Fibroblast of the aortic adventitia (primary cell): ENCODE measurements around the gene HSPG2. TPM values are rescaled to one million over a fixed set of nuclear protein-coding genes. Genes with fewer than 3 reads are reported as not detected.
A peak's percentile ranks its signal among the peaks of the same experiment; 100 is the strongest.
"Not testable (repeated sequence)": the region's sequence is repeated elsewhere in the genome, so short reads cannot be mapped to it uniquely, and the experiment has no call there.

ENCODE experiments used
- DNase-seq: peaks from one replicate; pipeline ENCODE4 v3.0.0-alpha.2; 2010; ENCODE audit warnings: low read depth
- H3K4me3 ChIP-seq: 2 replicates; pipeline ENCODE4 v1.5.1; 2011; ENCODE audit warnings: low read depth, mild to moderate bottlenecking, control low read depth, low read length, moderate library complexity
- CTCF ChIP-seq: IDR thresholded peaks from 2 replicates; pipeline ENCODE4 v1.5.1; 2011; ENCODE audit warnings: mild to moderate bottlenecking, low read length, control low read depth, inconsistent platforms; ENCODE audit not compliant: insufficient read depth
- total RNA-seq: library from RNA; depleted of rRNA; stranded (reverse); fragments of >200 nt; gene quantifications from 2 replicates; pipeline ENCODE4 v1.2.3, GENCODE V29; 2012; ENCODE audit warnings: low replicate concordance

Gene HSPG2
- total RNA-seq, 1 donor, result 164 TPM

- peak; percentile 20 for DNase-seq
- no peak overlapping the region for H3K4me3 ChIP-seq
- TF ChIP-seq CTCF, result no peak
Observed at GRCh38 chr1:21955058-21955457, 17.9 kb upstream of the HSPG2 start.

GRCh38 chr1:21952786-21953520 lies 15.8 kb upstream of the HSPG2 start:
- no peak for TF ChIP-seq CTCF
- no peak overlapping the region for H3K4me3 ChIP-seq

GRCh38 chr1:21951226-21951870 lies 14.2 kb upstream of the HSPG2 start:
- TF ChIP-seq CTCF, result no peak
- no peak for DNase-seq
- no peak overlapping the region for H3K4me3 ChIP-seq

More at GRCh38 chr1:21952786-21953520, 15.8 kb upstream of the HSPG2 start:
- DNase-seq, result no peak

- no peak for DNase-seq
- H3K4me3 ChIP-seq, result no peak overlapping the region
- TF ChIP-seq CTCF, result no peak
Observed at GRCh38 chr1:21950734-21951133, 13.6 kb upstream of the HSPG2 start.

- no peak for DNase-seq
- no peak for TF ChIP-seq CTCF
- no peak overlapping the region for H3K4me3 ChIP-seq
Observed at GRCh38 chr1:21946836-21947587, 9.9 kb upstream of the HSPG2 start.

GRCh38 chr1:21944733-21945073 lies 7.6 kb upstream of the HSPG2 start:
- no peak for TF ChIP-seq CTCF
- no peak overlapping the region for H3K4me3 ChIP-seq
- no peak for DNase-seq

- DNase-seq, result peak; percentile 74
- not testable (repeated sequence) for H3K4me3 ChIP-seq
Observed at GRCh38 chr1:21942959-21943640, 6.0 kb upstream of the HSPG2 start.
